PC-3 (cell line): Measurements from ENCODE around the gene PIAS4. TPM values are rescaled to one million over a fixed set of nuclear protein-coding genes. Genes with fewer than 3 reads are reported as not detected.

Experiments used
- ATAC-seq: fragments of 200-7000 bp; cut with Tn5 transposase; 2 replicates; pipeline ENCODE4 v1.9.1; 2020; ENCODE audit warnings: mild to moderate bottlenecking, moderate library complexity
- BruUV-seq: library from RNA; stranded (reverse); fragments of 400-500 nt; replicated peaks from 2 replicates; lab custom pipeline; 2021; lab: Mats Ljungman, UMichigan
- CTCF ChIA-PET: fragments of 300-600 bp; sonication (Branson Sonifier 250); formaldehyde crosslinking; loops from one replicate; lab custom pipeline; 2022; ENCODE audit warnings: antibody characterized with exemption; lab: Charles Lee
- POLR2A ChIA-PET: fragments of 300-600 bp; sonication (Branson Sonifier 250); formaldehyde crosslinking; loops from one replicate; lab custom pipeline; 2022; ENCODE audit warnings: antibody characterized with exemption; ENCODE audit not compliant: unreplicated experiment; lab: Charles Lee
- DNase-seq: peaks from one replicate; pipeline ENCODE4 v3.0.0-alpha.2; 2015
- H2AFZ ChIP-seq: fragments of 300-600 bp; sonication (generic); 2 replicates; pipeline ENCODE4 v1.6.0; 2016; ENCODE audit warnings: antibody characterized with exemption, low read length
- H3F3A ChIP-seq: fragments of 300-600 bp; sonication (generic); one replicate; pipeline ENCODE4 v1.6.0; 2017; ENCODE audit warnings: antibody characterized with exemption, low read length, control low read depth, mild to moderate bottlenecking; ENCODE audit not compliant: unreplicated experiment
- H3K27ac ChIP-seq: fragments of 300-600 bp; sonication (generic); 2 replicates; pipeline ENCODE4 v1.5.1; 2016; ENCODE audit warnings: mild to moderate bottlenecking, low read length
- H3K27me3 ChIP-seq: fragments of 300-600 bp; sonication (generic); 2 replicates; pipeline ENCODE4 v1.6.1; 2016; ENCODE audit warnings: low read length, mixed read lengths
- H3K36me3 ChIP-seq: fragments of 300-600 bp; sonication (generic); 2 replicates; pipeline ENCODE4 v1.6.1; 2016; ENCODE audit warnings: low read depth, mixed run types, low read length, mixed read lengths
- H3K4me1 ChIP-seq: fragments of 300-600 bp; sonication (generic); 2 replicates; pipeline ENCODE4 v1.5.1; 2016; ENCODE audit warnings: low read length; ENCODE audit not compliant: insufficient read depth
- H3K4me2 ChIP-seq: fragments of 300-600 bp; sonication (generic); 2 replicates; pipeline ENCODE4 v1.6.0; 2016; ENCODE audit warnings: low read length
- H3K4me3 ChIP-seq: fragments of 300-600 bp; sonication (generic); 2 replicates; pipeline ENCODE4 v1.5.1; 2016; ENCODE audit warnings: mild to moderate bottlenecking, low read length, mixed read lengths
- H3K79me2 ChIP-seq: fragments of 300-600 bp; sonication (generic); 2 replicates; pipeline ENCODE4 v1.6.1; 2017; ENCODE audit warnings: low read length, mixed read lengths
- H3K9ac ChIP-seq: fragments of 300-600 bp; sonication (generic); 2 replicates; pipeline ENCODE4 v1.6.0; 2016; ENCODE audit warnings: mild to moderate bottlenecking, low read length
- H3K9me2 ChIP-seq: fragments of 300-600 bp; sonication (generic); replicated peaks from 2 replicates; pipeline ENCODE4 v1.6.1; 2016; ENCODE audit warnings: mixed run types, low read length, mixed read lengths
- H3K9me3 ChIP-seq: fragments of 300-600 bp; sonication (generic); 2 replicates; pipeline ENCODE4 v1.6.1; 2016; ENCODE audit warnings: low read length, mixed read lengths
- H4K20me1 ChIP-seq: fragments of 300-600 bp; sonication (generic); 2 replicates; pipeline ENCODE4 v1.6.1; 2016; ENCODE audit warnings: low read length, mixed read lengths
- EZH2 ChIP-seq: fragments of 300-600 bp; sonication (generic); IDR thresholded peaks from one replicate; pipeline ENCODE4 v1.6.1; 2017; ENCODE audit warnings: antibody characterized with exemption, mild to moderate bottlenecking, low read length; ENCODE audit not compliant: unreplicated experiment
- EZH2phosphoT487 ChIP-seq: fragments of 300-600 bp; sonication (generic); IDR thresholded peaks from 2 replicates; pipeline ENCODE4 v1.6.1; 2018; ENCODE audit warnings: mild to moderate bottlenecking, antibody characterized with exemption, low read length, borderline replicate concordance
- intact Hi-C: fragments of 100-400 bp; cut with micrococcal nuclease; formaldehyde crosslinking; loops from 2 replicates; pipeline ENCODE4 v1.9.0; 2023
- total RNA-seq: library from RNA; depleted of rRNA; stranded (reverse); fragments of >200 nt; gene quantifications from 2 replicates; pipeline ENCODE4 v1.2.3, GENCODE V29; 2014
- TF ChIP-seq, protein P1 (sequence below): fragments of 300-600 bp; sonication (generic); conservative IDR thresholded peaks from 2 replicates; pipeline ENCODE4 v1.5.1; 2017; ENCODE audit warnings: antibody characterized with exemption, low read depth, mild to moderate bottlenecking, low read length

Gene PIAS4
- total RNA-seq, 1 experiment from 2014 or later: 21.0 TPM

DNA sequence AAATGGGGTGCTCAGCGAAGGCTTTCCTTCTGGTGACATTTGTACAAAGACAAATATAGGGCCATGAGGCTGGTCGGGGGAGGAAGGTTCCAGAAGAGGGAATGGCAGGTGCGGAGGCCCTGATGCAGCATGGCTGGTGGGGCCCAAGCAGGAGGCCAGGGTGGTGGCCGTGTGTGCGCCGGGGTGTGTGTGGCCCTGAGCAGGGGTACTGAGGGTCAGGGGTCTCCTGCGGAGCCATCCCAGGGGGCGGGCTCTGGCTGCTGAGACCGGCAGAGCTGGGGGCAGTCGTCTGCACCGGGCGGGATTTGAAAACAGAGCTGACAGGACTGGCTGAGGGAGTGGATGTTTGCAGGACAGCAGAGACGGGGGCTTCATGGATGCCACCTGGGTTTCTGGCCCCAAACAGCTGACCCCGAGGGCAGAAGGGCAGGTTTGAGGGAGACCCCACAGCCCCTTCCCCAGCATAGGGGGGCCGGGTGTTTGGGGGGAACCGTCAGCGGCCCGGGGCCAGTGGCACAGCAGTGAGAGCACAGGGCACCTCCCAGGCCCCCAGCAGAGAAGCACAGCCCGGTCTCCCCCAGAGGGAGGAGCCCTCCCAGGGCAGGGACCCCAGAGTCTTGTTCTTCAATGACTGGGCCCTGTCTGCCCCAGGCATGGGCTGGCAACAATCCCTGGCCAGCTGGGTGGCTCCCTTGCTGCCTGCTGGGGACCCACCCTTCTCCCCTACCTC is 11.4 kb downstream of the PIAS4 start:
- Histone ChIP-seq H3K79me2 (peaks cover 22% of the 10 kb centered on the region), H3K9me2 (no peaks in the 10 kb centered on the region), H3K9ac (no peak overlapping the region), H3K4me1 (no peaks in the 10 kb centered on the region), H3K27ac (no peak overlapping the region), H4K20me1 (no peaks in the 10 kb centered on the region), H3K4me3 (no peak overlapping the region), H3K4me2 (no peak overlapping the region), H3K9me3 (no peaks in the 10 kb centered on the region), H3K36me3 (no peaks in the 10 kb centered on the region), H2AFZ (no peak overlapping the region), H3F3A (no peaks in the 10 kb centered on the region), H3K27me3 (no peaks in the 10 kb centered on the region)
- ATAC-seq (no peak), DNase-seq (no peak)
- intact Hi-C loops: no loop called here
- ChIA-PET CTCF (no interaction called here), POLR2A (no interaction called here)
- no peak for TF ChIP-seq EZH2
- TF ChIP-seq EZH2phosphoT487: no peak
- TF ChIP-seq, protein P1, sequence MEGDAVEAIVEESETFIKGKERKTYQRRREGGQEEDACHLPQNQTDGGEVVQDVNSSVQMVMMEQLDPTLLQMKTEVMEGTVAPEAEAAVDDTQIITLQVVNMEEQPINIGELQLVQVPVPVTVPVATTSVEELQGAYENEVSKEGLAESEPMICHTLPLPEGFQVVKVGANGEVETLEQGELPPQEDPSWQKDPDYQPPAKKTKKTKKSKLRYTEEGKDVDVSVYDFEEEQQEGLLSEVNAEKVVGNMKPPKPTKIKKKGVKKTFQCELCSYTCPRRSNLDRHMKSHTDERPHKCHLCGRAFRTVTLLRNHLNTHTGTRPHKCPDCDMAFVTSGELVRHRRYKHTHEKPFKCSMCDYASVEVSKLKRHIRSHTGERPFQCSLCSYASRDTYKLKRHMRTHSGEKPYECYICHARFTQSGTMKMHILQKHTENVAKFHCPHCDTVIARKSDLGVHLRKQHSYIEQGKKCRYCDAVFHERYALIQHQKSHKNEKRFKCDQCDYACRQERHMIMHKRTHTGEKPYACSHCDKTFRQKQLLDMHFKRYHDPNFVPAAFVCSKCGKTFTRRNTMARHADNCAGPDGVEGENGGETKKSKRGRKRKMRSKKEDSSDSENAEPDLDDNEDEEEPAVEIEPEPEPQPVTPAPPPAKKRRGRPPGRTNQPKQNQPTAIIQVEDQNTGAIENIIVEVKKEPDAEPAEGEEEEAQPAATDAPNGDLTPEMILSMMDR: no peak
- no TSS peak for BruUV-seq

DNA sequence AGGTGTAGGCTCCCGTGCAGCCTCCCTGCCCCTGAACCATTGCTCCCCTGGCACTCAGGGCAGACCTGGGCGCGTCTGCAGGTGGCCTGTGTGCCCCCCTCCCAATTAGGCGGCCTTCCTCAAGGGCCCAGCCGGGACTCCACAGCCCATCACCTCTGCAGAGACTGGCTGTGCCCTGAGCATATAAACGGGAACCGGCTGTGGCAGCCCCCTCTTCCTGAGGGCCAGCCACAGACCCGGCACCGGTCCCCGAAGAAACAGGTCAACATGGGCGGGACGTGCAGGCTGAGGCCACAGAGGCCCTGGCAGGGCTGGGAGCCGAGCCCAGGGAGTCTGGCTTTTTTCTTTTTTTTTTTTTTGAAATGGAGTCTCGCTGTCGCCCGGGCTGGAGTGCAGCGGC is 12.0 kb downstream of the PIAS4 start:
- Histone ChIP-seq H3K27ac (no peak overlapping the region), H3F3A (no peaks in the 10 kb centered on the region), H3K79me2 (peaks cover 22% of the 10 kb centered on the region), H3K9me3 (no peaks in the 10 kb centered on the region), H3K36me3 (no peaks in the 10 kb centered on the region), H3K4me1 (no peaks in the 10 kb centered on the region), H3K4me3 (no peak overlapping the region), H2AFZ (no peak overlapping the region), H4K20me1 (no peaks in the 10 kb centered on the region), H3K27me3 (no peaks in the 10 kb centered on the region), H3K9me2 (no peaks in the 10 kb centered on the region), H3K4me2 (no peak overlapping the region), H3K9ac (no peak overlapping the region)
- intact Hi-C loops: no loop called here
- ATAC-seq (no peak), DNase-seq (no peak)
- CTCF ChIA-PET: no interaction called here
- POLR2A ChIA-PET: no interaction called here
- no TSS peak for BruUV-seq
- TF ChIP-seq EZH2: no peak
- TF ChIP-seq EZH2phosphoT487: no peak
- TF ChIP-seq, protein P1: no peak

DNA sequence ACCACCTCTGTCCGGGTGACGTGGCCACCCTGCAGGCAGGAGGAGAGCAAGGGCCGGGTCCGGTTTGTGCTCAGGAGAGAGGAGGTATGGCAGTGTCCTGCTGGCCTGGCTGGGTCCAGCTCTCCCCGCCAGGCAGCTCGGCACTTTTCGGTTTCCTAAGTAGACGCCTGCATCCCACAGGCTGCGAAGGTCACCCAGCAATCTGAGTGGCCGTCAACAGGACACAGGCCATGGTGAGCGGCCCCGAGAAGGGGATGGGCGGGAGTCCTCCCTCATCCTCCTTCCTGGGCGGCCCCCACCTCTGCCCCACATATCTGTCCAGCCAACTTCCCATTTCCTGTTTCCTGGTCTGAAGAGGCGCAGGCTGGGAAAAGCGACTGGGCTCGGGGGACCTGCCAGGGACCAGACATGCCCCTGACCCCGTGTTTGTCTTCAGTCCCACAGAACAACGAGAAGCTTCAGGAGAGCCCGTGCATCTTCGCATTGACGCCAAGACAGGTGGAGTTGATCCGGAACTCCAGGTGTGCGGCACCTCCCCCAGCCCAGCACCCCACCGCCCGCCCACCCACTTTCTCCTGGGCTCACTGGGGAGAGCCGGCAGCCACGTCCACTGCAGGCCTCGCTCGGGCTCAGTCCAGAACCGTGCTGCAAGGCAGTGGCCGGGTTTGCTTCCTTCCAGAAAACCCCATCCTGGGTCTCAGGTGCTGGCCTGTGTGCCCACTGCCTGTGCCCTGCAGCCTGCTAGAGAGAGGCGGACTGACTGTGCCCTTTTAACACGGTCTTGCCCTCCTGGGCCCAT is 16.3 kb downstream of the PIAS4 start:
- ATAC-seq: no peak

More for the DNA sequence above, 16.3 kb downstream of the PIAS4 start:
- no TSS peak for BruUV-seq
- no peaks in the 10 kb centered on the region for H3K9me3 ChIP-seq
- peaks cover 12% of the 10 kb centered on the region; the same call in 1 of the 2 replicates for H3K79me2 ChIP-seq
- H3K4me3 ChIP-seq: no peak overlapping the region
- H3K9me2 ChIP-seq: no peaks in the 10 kb centered on the region
- H3K4me1 ChIP-seq: no peaks in the 10 kb centered on the region
- TF ChIP-seq, protein P1: no peak
- TF ChIP-seq EZH2 (no peak), EZH2phosphoT487 (no peak)
- no peaks in the 10 kb centered on the region for H3K36me3 ChIP-seq
- no peak overlapping the region for H2AFZ ChIP-seq
- DNase-seq: no peak
- no peaks in the 10 kb centered on the region for H4K20me1 ChIP-seq
- no peak overlapping the region for H3K9ac ChIP-seq
- ChIA-PET POLR2A (no interaction called here), CTCF (no interaction called here)
- H3K27me3 ChIP-seq: no peaks in the 10 kb centered on the region
- H3K27ac ChIP-seq: no peak overlapping the region
- H3K4me2 ChIP-seq: no peak overlapping the region
- intact Hi-C loops: no loop called here
- H3F3A ChIP-seq: no peaks in the 10 kb centered on the region
